Bronchial epithelial cell (primary cell): Measurements from ENCODE around the gene ANXA6. TPM values are rescaled to one million over a fixed set of nuclear protein-coding genes. Genes with fewer than 3 reads are reported as not detected.

Experiments
- DNase-seq: peaks from one replicate; pipeline ENCODE4 v3.0.0-alpha.2; 2010; ENCODE audit warnings: low read depth
- FAIRE-seq: peaks from 2 replicates; lab custom pipeline; 2011; peaks lifted over from hg19 to GRCh38; lab: Jason Lieb, UNC
- H3K27me3 ChIP-seq: 2 replicates; pipeline ENCODE4 v1.5.1; 2011; ENCODE audit warnings: low read length; ENCODE audit not compliant: control insufficient read depth, insufficient read depth
- H3K36me3 ChIP-seq: 2 replicates; pipeline ENCODE4 v1.5.1; 2011; ENCODE audit warnings: low read length; ENCODE audit not compliant: control insufficient read depth, insufficient read depth
- H3K4me3 ChIP-seq: 2 replicates; pipeline ENCODE4 v1.5.1; 2011; ENCODE audit warnings: mild to moderate bottlenecking, low read depth, low read length, control low read depth
- total RNA-seq: library from RNA; depleted of rRNA; stranded (reverse); fragments of >200 nt; gene quantifications from 2 replicates; pipeline ENCODE4 v1.2.1, GENCODE V29; 2014
- TF ChIP-seq, protein P1 (sequence below): IDR thresholded peaks from 2 replicates; pipeline ENCODE4 v1.5.1; 2011; ENCODE audit warnings: mild to moderate bottlenecking, moderate library complexity, low read length, control low read depth, inconsistent platforms; ENCODE audit not compliant: insufficient read depth, severe bottlenecking

The ANXA6 gene
- total RNA-seq, 1 donor from 2014 or later, result 11.3 TPM

DNA sequence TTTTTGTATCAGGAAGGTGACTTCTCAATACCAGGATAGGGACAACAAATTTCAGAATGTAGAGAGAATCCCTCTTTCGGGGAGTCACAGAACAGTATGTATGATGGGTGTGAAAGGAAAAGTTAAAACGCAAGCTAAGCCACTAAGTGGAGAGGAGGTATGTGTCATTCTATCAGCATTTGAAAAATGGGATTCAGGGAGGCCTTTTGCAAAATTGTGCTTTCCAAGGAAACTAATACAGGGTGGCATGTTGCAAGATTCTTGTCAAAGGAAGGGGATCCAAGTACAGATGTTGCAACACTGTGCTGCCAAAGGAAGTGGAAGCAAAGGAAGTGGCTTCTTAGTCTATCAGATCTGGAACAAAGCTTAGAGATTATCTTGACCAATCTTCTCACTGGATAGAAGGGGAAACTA lies 64.1 kb downstream of the ANXA6 start:
- peak; percentile 96 for DNase-seq

DNA sequence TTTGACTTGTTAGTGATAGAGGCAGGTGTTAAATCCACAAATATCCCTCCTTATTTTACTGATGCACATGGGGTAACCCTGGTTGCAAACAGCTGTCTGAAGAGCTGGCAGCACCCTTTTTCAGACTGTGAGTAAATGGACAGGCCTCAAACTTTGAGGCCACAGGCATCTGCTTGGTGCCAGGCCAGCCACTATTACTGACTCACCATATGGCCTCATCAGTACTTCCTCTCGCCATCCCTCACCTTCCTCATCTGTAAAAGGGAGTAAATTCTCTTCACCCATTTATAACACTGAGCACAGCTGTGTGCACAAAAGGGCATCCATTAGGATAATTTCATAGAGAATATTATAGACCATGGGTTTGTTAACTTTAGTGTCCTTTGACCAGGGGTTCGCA lies 64.8 kb downstream of the ANXA6 start:
- H3K4me3 ChIP-seq, result no peak overlapping the region

More for the DNA sequence above, 64.1 kb downstream of the ANXA6 start:
- Histone ChIP-seq H3K4me3 (no peak overlapping the region), H3K27me3 (no peaks in the 10 kb centered on the region), H3K36me3 (no peaks in the 10 kb centered on the region)
- FAIRE-seq, result no peak
- TF ChIP-seq, protein P1, sequence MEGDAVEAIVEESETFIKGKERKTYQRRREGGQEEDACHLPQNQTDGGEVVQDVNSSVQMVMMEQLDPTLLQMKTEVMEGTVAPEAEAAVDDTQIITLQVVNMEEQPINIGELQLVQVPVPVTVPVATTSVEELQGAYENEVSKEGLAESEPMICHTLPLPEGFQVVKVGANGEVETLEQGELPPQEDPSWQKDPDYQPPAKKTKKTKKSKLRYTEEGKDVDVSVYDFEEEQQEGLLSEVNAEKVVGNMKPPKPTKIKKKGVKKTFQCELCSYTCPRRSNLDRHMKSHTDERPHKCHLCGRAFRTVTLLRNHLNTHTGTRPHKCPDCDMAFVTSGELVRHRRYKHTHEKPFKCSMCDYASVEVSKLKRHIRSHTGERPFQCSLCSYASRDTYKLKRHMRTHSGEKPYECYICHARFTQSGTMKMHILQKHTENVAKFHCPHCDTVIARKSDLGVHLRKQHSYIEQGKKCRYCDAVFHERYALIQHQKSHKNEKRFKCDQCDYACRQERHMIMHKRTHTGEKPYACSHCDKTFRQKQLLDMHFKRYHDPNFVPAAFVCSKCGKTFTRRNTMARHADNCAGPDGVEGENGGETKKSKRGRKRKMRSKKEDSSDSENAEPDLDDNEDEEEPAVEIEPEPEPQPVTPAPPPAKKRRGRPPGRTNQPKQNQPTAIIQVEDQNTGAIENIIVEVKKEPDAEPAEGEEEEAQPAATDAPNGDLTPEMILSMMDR, result peak; percentile 26

DNA sequence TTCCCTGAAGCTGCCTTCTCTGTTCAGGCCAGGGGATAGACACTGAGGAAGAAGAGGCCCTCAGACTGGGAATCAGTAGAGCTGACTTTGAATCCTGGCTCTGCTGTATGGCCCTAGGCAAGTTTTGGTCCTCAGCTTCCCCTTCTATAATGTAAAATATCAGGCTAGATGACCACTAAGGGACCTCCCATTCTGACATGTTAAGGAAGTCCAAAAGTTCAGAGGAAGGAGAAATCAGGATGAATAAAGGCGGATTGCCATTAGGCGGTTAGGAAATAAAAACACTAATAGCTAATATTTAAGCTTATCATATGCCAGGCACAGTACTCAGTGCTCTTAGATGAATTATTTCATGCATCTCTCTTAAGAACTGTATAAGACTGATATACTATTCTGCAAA lies 67.9 kb downstream of the ANXA6 start:
- FAIRE-seq, result no peak
- no peaks in the 10 kb centered on the region for H3K36me3 ChIP-seq
- DNase-seq, result no peak
- H3K27me3 ChIP-seq, result no peaks in the 10 kb centered on the region
- TF ChIP-seq, protein P1, result no peak
- no peak overlapping the region for H3K4me3 ChIP-seq

More for the DNA sequence above, 64.8 kb downstream of the ANXA6 start:
- FAIRE-seq (no peak), DNase-seq (peak; percentile 88)
- TF ChIP-seq, protein P1, result no peak
- no peaks in the 10 kb centered on the region for H3K36me3 ChIP-seq
- no peaks in the 10 kb centered on the region for H3K27me3 ChIP-seq

DNA sequence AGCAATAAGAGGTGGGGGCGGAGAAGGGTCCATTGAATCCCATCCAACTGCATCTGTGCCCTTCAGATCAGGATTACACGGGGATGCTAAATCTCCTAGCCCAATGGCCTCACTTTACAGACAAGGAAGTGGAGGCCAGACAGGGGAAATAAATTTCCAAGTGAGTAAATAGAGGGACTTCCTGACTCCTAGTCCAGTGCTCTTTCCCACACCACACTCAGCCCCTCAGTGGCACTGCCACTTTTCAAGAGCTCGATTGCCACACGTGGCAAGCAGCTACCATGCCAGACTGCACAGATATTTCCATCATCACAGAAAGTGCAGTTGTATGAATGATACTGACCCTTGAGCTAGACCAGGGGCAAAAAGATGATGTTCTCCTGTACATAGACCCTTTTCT lies 68.6 kb downstream of the ANXA6 start:
- TF ChIP-seq, protein P1, result no peak
- no peaks in the 10 kb centered on the region for H3K36me3 ChIP-seq
- no peaks in the 10 kb centered on the region for H3K27me3 ChIP-seq
- FAIRE-seq (no peak), DNase-seq (no peak)
- no peak overlapping the region for H3K4me3 ChIP-seq

DNA sequence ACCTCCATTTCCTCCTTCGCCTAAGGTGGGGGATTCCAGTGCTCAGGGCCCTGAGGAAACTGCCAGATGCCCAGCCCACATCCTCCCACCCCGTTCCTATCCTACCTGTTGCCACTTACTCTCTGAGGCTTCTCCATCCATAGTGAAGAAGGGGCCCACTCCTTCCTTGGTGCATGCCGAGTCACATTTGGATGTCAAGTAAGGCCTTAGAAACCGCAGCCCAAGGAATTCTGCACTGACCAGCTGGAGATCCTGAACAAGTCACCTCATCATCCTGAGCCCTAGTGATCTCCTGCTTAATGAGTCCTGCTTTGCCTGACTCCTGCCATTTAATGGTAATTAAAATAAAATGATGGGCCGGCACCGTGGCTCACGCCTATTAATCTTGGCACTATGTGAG lies 70.1 kb downstream of the ANXA6 start:
- FAIRE-seq (no peak), DNase-seq (no peak)
- Histone ChIP-seq H3K36me3 (no peaks in the 10 kb centered on the region), H3K4me3 (no peak overlapping the region), H3K27me3 (no peaks in the 10 kb centered on the region)
- TF ChIP-seq, protein P1, result no peak

DNA sequence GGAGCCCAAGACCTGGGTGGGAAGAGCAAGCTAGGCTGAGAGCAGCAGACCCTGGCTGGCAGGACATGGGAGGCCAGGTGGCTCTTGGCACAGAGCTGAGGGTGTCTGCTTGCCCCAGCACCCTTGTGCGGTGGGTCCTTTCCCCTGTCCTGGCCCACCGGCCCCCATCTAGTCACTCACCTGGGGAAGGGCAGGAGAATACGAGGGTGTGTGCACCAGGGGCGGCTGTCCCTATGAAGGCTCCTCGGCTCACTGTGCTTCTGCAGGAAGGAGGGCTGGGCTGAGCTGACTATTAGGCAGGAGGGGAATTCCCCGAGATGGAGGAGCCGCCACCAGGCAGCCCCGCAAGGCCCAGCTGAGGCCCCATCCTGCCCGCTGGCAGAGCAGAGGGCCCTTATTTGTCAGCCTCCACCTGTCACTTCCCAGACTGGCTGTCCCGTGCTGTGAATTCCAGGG lies 70.6 kb downstream of the ANXA6 start:
- Histone ChIP-seq H3K4me3 (peak overlapping the region; percentile 32), H3K36me3 (no peaks in the 10 kb centered on the region), H3K27me3 (no peaks in the 10 kb centered on the region)
- TF ChIP-seq, protein P1, result no peak
- peak; percentile 57 for DNase-seq
- no peak for FAIRE-seq
